ENCODE data around the gene GPC5.
"Not testable (repeated sequence)": the region's sequence is repeated elsewhere in the genome, so short reads cannot be mapped to it uniquely, and the experiment has no call there.

The GPC5 gene

DNA sequence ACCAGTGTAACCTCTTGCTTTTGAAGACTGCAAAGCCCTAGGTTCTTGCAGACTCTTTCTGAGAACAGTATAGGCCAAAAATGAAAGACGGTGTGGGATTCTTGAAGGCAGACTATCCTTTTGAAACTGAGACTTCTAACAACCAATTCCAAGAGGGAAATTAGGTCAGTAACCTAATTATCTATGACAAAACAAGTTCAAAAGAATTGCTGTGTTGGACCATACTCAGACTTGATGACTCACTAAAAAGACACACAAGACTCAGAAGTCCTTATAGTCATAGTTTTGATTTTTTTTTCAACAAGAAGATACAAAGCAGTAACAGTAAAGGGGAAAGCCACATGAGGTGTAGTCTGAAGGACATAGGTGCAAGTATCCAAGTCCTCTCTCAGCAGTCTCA is 1204.1 kb downstream of the GPC5 start:
- DNase-seq, result no peak

GRCh38 chr13:92609376-92609775 is 1211.0 kb downstream of the GPC5 start:
- DNase-seq, result no peak

DNA sequence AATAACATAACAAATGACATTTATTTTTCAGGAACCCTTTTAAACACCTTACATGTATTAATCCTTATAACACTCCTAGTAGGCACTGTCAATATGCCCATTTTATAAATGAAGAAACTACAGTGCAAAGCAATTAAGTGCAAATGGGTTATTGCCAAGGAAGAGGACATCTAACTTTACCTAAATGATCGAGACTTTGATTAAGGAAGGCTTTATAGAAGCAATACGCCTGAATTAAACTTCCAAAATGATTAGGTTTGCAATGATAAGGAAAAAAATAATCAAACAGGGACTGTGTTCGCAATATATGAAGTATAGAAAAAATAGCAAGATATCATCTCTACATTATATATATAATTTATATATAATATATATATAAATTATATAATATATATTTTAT is 1214.5 kb downstream of the GPC5 start:
- no peak for DNase-seq

- no peak for DNase-seq
These were observed 1215.5 kb downstream of the GPC5 start for GRCh38 chr13:92613921-92614320.

GRCh38 chr13:92621985-92622384 is 1223.6 kb downstream of the GPC5 start:
- DNase-seq, result no peak

- DNase-seq, result no peak
These were observed 1224.5 kb downstream of the GPC5 start for GRCh38 chr13:92622905-92623304.

- no peak for DNase-seq
These were observed 1227.9 kb downstream of the GPC5 start for GRCh38 chr13:92626274-92626673.

DNA sequence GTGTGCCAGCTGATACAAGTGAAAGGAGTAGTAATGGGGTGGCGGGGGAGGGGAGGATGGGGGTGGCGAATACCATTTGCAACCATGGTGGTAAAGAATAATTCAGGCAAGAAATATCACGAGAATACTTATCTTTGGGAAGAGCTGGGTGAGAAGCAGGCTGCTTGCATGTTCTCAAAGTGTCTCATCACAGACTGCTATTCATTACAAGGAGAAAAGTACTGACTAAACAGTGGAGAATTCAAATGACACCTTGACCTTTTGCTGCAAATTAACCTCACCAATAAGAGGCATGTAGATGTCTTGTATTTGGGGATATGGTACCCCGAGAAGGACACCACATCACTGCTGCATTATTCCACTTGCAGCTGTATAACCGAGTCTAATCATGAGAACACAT is 1242.5 kb downstream of the GPC5 start:
- no peak for DNase-seq

DNA sequence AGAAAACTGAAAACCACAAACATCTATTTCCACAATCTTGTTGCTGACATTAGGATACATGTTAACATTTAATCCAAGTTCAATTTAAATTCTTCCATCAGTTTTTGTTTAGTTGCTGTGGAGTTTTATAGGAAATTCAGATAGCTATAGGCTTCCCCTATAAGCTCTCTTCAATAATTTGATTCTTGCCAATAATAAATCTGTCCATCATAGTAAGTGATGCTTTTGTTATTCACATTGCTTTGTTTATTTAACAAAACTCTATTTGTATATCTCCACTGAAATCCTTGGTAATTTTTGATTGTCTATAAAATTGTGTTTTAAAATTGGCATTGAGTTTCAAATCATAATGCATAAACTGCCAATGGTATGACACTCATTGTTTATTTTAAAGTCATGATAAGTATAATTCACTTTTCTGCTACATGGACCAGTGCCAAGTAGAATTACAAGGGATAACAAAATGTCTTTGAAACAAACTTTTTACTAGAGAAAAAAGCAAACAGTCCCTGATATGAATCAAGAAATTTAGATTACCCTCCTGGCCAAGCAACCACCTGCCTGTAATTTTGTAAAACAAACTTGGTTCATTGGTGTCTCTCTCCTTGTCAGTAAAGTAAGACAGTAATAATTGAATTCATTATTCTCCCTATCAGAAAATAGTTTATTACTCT is 1250.9 kb downstream of the GPC5 start:
- DNase-seq, result no peak

- DNase-seq, result no peak
These were observed 1257.7 kb downstream of the GPC5 start for GRCh38 chr13:92656103-92656502.

DNA sequence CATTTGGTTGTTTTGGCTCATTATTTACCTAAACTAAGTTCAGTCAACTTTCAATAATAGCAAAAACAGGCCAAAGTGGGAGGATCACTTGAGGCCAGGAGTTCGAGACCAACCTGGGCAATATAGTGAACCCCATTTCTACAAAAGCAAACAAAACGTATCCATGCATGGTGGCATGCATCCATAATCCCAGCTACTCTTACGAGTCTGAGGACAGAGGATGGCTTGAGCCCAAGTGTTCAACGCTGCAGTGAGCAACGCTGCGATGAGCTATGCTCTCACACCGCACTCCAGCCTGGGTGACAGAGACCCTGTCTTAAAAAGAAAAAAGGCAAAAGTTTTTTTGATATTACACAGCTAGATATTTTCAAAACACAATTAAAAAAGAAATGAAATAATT is 1258.2 kb downstream of the GPC5 start:
- DNase-seq, result no peak

DNA sequence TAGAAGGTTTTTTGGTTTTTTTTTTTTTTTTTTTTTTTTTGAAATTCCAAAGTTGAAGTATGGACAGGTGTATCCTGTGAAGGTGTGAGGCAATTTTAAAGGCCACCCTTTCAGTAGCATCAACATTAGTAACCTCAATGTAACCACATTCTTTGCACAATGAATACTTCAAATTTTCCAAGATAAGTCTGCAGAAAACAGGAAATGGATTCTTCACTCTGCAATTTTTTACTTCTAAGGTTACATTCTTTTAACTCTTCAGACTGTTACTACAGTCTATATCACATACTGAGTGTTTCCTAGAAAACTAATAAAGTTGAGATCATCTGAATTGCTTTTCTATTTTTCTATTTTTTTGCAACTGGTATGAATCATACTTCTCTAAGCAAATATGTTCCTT is 1259.1 kb downstream of the GPC5 start:
- no peak for DNase-seq

- no peak for DNase-seq
These were observed 1259.9 kb downstream of the GPC5 start for GRCh38 chr13:92658293-92658692.

GRCh38 chr13:92661406-92661805 is 1263.0 kb downstream of the GPC5 start:
- DNase-seq, result no peak

DNA sequence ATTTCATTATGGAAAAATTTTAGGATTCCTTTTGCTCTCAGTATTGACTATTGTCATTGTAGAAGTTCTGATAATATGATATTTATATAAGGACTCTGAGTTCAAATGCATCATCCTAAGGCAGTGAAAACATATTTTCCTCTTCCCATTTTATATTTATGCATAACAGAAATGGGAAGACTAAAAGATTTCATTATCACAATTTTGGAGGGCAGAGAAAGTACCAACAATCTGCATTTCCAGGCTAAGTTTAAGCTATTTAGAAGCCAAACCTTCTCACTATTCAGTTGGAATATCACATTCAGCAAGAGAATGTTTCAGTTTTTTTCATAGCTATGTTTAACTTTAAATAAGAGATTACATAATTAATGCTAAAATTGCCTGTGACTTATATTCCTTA is 1269.7 kb downstream of the GPC5 start:
- no peak for DNase-seq

DNA sequence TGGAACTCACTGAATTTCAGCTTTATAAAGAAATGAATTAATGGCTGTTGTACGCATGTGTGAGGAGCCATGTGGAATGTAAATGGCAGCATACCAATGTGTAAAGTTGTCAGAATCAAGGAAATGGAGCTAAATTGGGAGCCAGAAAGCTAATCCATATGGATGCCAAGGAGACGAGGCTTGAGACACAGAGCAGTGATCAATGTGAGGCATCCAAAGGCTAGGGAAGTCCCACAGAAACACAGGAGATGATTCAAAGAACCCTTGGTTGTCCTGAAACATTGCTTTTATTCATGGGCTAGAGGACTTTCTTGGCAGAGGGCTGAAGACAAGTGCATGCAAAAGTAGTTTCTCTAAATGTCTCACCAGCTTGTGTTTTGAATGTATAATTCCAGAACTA is 1271.7 kb downstream of the GPC5 start:
- no peak for DNase-seq

DNA sequence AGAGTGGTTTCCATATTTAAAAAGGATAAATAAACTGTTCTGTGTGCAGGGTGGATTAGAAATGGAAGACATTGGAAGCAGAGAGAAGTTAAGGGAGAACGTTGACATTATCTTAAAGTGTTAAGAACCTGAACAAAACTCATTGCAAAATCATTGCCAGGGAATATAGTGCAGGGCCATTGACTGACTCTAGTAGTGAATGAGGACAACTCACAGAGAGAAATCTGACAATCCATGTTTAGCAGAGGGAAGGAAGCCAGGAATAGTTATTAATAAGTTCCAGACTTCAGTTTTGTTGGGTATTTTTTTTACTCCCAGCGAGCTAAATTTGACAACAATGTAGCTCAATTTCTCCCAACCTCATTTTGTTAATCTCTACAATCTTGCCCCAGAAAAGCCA is 1273.4 kb downstream of the GPC5 start:
- no peak for DNase-seq

- DNase-seq, result no peak
These were observed 1277.8 kb downstream of the GPC5 start for GRCh38 chr13:92676246-92676645.

DNA sequence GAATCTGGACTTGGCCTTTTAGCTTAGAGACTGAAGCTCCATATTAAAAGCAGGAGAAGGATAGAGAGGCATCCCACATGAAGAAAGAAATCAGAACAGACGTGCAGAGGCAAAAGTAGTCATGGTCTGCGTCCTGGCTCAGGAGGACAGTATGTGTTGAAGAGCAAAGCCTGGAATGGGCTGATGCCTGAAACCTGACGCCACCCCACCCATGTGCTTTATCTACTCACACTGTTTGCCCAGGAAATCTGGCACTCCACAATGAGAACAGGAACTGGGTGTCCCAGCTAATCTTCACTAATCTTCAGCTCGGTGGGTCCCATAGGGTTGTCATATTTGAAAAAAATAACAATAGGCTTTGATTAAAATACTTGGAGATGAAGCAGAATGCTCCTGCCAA is 1279.2 kb downstream of the GPC5 start:
- no peak for DNase-seq

GRCh38 chr13:92679602-92680001 is 1281.2 kb downstream of the GPC5 start:
- DNase-seq, result no peak

DNA sequence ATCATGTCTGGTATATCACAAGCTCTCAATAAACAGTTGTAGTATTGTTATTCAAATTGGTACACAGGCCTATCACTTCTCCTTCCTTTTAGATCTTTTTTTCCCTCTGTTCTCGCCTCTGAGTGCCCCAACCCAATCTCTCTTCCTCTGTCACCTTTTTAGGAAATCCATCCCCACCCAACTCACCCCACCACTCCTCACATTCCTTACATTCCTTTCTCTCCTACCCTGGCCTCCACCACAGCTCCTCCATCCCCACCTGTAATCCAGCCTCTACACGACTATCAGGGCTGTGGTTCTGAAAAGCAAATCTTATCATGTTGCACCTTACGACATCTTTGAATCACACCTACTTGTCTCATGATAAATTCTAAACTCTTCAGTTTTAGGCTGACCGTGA is 1282.8 kb downstream of the GPC5 start:
- DNase-seq, result no peak

DNA sequence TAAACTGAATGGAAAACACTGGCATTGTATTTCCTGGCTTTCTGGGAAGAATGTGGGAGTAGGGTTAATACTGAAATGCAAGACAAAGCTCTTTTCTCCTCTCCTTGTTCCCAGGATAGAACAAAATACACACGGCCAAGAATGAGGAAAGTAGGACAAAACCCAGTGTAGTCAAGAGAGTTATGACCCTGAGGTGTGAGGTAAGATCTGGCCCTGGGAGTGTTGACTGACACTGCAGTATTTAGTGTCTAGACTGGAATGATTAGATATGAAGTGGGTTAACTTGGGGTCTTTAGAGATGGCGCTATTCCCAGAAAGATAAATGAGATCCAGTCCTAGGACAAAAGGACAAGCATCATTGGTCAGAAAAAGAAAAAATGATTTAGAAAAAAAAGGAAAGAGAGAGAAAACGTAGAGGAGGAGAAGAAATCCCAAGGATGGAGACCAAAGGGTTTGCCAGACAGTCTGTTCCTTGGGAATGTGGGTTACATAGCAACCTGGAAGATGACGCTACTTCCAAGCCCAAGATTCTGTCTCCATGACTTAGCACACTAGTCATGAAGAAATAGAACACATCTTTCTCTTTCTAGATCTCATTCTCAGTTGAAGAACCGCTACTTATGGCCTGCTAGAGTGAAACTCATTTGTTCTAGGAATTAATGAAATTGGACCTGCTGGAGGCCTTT is 1284.6 kb downstream of the GPC5 start:
- no peak for DNase-seq

DNA sequence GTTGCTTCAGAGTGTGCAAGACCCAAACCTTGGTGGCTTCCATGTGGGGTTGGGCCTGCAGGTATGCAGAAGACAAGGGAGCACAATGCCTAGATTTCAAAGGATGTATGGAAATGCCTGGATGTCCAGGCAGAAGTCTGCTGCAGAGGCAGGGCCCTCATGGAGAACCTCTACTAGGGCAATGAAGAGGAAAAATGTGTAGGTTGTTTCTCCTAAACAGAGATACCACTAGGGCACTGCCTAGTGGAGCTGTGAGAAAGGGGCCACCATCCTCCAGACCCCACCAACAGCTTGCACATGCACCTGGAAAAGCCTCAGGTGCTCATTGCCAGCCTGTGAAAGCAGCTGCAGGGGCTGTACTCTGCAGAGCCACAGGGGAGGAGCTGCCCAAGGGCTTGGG is 1295.6 kb downstream of the GPC5 start:
- no peak for DNase-seq

DNA sequence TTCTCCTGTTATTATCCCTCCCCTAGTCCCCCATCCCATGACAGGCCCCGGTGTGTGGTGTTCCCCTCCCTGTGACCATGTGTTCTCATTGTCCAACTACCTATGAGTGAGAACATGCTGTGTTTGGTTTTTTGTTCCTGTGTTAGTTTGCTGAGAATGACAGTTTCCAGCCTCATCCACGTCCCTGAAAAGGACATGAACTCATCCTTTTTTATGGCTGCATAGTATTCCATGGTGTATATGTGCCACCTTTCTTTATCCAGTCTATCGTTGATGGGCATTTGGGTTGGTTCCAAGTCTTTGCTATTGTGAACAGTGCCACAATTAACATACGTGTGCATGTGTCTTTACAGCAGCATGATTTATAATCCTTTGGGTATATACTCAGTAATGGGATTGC is 1297.4 kb downstream of the GPC5 start:
- not testable (repeated sequence) for DNase-seq

GRCh38 chr13:92716749-92717148 is 1318.3 kb downstream of the GPC5 start:
- DNase-seq, result no peak
